NCI-H748 treated with DMSO at 0.1 percent for 48 hours (cell line): ENCODE results near the gene OPRD1.
A peak's percentile ranks its signal among the peaks of the same experiment; 100 is the strongest.

Experiments used
- DNase-seq: peaks from one replicate; lab custom pipeline; 2025; lab: John Stamatoyannopoulos, UW

OPRD1 gene

DNA sequence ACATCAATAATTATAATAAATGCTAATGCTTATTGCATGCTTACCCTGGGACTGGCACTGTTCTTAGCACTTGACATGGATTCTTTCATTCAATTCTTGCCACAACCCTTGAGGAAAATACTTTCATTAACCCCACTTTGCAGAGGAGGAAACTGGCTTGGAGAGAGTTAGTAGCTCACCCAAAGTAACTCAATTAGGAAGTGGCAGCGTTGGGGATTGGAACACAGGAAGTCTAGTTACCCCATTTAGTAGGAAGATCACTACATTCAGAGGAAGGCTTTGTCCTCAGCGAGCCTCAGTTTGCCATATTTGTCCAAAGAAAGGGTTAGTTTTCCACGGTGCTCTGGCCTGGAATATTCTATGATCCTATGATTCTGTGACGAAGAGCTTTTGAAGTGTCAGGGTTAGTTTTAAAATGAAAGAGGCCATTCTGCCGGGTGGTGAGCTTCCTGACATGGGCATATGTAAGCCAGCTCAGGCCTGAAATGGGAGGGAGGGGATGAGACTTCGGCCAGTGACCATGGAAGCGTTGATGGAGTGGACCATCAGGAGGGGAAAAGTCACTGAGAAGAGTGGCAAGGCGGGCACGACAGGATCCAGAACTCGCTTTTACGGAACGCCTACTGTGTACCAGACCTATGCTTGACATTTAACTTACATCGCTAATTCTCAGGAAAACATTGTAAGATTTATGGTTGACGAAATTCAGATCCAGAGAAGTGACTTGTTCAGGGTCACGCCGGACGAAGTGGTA is 74.2 kb downstream of the OPRD1 start:
- no peak for DNase-seq

DNA sequence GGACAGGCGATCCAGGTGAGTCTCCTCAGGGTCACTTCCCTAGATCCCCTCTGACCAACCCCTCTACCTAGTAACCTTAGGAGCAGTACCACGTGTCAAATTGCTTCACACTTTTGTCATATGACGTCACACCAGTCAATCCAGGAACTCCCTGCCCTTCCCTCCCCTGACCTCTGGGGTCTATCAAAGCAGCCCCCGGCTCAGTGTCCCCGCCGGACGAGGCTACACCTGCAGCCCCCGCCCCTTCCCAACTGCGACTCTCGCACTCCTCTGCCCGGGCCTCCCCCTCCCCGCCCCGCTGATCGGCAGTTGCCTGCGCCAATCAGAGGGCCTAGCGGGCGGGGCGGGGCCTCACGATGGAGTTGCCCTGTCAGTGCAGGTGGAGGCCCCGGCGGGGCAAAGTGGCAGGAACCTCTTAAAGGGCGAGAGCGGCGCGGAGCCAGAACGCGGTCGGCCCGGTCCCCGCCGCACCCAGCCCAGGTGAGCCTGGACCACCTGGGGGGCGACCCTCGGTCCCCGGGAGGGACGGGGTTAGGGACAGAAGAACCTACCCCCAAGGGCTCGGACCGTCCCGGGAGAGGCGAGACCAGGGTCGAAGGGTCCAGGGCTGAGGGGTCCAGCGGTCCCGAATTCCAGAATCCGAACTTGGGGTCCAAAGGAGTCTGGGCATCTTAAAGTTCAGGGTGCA is 74.9 kb downstream of the OPRD1 start:
- peak; percentile 14 for DNase-seq

DNA sequence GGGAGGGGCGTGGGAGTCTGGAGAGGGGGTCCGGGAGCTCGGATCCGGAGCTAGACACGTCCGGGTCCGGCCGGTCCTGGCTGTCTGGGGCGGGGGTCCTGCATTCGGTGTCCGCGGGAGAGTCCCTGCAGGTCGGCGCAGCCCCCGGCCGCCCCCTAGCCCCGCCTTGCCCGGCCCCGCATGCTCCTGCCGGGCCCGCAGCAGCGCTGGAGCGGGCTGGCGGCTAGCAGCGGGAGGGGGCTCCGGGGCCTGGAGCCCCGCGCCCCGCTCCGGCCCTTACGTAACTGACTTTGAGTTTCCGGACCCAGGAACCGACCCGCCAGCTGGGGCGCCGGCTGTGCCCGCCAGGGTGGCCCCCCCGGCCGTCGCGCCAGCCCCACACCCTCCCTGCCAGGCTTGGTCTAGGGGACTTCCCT is 75.5 kb downstream of the OPRD1 start:
- no peak for DNase-seq

DNA sequence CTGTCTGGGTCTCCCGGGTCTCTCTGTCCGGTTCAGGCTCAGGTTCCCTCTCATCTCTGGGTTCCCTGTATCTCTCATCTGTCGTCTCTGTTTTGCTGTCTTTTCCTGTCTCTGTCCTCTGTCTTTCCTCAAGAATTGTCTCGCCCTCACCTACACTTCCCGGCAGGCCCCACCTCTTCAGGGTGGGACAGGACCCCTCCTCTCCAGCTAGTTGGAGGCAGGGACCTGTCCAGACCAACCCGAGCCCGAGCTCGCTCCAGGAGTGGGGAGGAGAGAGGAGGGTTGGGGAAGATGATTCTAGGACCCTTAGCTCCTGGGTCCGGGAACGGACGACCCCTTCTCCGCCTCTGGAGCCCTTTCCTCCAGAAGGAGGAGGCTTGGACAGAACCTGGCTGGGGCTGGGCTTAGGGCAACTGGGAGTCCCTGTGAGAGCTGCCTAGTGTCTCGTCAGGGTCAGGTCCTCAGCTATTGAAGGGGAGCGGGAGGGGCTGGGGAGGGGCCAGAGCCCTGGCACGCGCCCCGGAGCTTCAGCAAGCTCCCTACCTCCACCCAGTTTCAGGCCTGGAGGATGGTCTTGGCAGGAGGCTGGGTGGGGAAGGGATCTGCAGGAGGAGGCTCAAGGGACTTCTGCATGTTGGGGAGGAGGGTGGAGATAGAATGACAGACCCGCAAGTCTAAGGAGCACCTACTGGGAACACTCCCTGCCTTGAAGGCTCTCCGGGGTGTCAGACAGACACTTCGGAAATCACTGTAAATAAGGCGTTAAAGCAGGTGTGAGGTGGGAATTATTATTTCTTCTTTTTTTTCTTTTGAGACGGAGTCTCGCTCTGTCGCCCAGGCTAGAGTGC is 76.1 kb downstream of the OPRD1 start:
- no peak for DNase-seq

DNA sequence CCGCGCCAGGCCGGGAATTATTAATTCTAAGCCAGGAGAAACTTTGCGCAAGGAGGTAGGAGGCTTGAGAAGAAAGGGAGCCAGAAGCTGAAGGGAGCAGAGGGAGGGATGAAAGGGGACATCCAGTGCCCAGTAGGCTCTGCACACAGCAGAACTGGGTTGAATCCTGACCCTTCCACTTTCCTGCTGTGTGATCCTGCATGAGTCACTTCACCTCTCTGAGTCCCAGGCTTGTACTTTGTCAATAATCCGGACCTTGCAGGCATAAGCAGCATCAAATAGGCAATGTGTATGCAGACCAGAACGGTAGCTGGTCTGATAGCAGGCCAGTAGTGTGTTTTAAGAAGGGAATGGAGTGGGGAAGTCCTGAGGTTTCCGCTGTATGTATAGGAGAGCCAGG is 76.9 kb downstream of the OPRD1 start:
- DNase-seq, result no peak

DNA sequence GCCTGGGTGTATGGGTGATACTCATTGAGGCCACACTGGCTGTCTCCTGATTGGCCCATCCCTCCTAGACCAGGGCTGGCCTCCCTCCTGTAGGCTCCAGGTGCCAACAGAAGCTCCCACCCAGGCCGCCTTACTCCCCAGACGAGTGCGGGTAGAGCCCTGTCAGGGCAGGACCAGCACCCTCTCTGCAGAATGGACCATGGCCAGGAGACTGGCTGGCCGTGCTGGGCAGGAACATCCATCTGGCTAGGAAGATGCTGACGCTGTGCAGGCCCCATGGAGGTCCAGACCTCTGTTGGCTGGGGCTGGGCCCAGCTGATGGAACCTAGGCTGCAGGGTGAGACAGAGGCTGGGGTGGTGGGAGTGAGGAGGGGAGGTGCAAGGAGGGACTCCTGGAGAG is 77.4 kb downstream of the OPRD1 start:
- DNase-seq, result no peak

DNA sequence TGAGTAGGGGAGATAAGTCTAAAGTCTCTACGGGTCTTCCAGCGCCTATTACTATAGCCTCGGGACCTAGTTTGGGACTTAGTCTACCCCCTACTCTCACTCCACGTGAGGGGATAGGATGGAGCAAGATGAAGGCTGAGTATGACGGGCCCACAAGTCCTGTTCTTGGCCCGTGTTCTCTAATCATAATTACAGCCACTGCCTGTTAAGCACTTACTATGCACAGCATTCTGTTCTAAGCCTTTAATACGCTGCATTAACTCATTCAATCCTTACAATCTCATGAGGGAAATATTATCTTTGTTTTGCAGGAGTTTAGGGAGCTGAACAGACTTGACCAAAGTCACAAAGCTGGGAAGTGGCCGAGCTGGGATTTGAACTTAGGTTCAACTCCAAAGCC is 78.5 kb downstream of the OPRD1 start:
- no peak for DNase-seq

DNA sequence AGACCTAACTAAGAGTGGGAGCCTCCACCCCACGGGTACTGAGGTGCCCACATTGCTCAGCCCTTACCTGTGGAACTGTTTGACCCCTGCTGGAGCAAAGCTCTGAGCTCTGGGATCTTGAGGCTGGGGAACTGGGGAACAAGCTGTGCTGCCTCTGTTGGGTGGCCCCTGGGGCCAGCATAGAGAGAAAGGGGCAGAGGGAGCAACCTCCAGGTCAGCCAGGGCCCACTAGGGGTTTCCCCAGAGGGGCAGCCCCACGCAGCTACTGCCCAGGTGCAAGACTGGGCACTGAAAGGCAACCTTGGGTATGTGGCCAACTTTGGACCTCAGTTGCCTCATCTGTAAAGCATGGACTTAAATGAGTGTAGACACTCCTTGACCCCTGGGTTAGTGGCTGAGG is 78.9 kb downstream of the OPRD1 start:
- DNase-seq, result no peak

DNA sequence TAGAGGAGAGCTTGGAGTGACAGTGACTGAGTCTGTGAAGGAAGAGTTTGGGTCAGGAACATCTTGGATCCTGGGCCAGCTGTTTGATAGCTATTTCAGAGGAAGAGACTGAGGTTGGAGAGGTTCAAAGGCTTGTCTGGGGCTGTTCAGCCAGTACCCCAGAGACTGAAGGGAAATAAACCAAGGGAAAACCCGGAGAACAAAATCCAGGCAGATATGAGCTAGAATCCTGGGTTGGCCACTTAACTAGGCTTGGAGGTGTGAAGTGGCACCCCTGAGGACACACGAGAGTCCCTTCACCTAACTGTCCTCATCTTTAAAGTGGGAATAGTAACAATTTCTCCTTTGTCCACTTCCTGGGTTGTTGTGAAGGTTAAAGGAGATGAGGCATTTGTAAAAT is 79.3 kb downstream of the OPRD1 start:
- DNase-seq, result no peak

DNA sequence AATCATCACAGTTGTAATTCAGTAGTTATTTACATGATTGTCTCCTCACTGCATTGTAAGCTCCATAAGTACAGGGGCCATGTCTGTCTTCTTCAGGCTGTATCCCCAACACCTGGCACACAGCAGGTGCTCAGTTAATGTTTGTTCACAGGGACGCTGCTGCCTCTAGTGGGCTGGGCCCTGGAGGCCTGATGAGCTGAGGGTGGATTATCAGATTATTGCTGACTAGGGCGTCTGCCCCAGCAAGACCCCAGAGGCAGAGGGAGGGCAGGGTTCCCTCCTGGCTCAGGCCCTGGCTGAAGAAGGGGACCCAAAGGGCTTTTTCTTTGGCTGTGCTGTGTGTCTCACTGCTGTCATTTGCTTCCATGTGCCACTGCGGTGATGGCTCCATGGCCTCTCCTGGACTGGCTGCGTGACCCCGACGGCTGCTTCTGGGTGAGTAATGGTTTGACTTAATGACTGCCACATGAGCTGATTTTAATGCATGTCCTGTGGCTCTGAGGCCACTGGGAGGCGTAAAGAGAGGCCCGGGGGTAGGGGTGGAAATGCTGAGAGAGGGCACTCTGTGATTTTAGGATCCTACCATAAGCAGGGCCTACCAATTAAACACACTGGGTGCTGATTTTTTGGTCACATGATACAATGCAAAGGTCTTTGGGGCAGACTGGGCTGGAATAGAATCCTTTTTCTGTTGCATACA is 81.6 kb downstream of the OPRD1 start:
- no peak for DNase-seq

DNA sequence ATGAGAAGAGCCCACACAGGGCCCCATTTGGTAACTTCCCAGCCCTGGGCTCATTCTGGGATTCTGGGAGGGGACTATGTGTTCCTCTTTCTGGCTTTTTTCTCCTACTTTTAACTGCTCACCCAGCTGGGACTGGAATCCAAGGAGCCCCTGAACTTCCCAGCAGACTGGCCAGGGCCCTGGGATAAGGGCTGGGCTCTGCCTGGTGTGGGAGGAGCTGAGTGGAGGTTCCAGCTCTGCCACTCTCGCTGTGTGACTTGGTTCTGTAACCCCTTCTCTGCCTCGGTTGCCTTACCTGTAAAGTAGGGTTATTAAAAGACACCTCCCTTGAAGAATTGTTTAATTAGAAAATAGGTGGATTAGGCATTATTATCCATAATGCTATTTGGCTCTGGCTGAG is 82.8 kb downstream of the OPRD1 start:
- DNase-seq, result no peak

DNA sequence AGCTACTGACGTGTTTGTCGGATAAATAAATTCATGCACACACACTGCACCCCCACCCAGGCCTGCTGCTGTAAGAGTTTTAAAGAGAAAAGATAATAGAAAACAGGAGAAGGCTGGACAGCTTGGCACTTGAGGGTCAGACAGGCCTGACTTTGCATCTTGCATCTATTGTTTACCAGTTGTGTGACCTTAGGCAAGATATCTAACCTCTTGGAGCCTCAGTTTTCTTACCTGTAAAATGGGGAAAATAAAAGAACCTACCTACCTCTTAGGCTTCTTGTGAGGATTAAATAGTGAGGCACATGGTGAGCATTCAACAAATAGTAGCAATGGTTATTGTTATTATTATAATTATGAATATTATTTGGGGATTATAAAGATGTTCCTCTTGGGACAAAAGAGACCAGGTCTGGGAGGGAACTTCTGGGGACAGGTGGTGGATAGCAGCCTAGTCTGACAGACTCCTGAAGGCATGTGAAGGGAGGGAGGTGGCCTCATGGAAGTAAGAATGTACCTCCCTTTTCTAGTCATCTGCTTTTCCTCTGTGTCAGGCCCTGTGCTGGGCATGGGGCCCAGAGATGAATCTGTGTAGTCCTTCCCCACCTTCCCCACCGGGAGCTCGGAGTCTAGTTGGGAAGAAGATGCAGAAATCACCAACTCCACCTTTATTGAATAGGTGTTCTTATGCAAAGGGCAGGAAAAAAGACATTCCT is 84.1 kb downstream of the OPRD1 start:
- DNase-seq, result no peak

DNA sequence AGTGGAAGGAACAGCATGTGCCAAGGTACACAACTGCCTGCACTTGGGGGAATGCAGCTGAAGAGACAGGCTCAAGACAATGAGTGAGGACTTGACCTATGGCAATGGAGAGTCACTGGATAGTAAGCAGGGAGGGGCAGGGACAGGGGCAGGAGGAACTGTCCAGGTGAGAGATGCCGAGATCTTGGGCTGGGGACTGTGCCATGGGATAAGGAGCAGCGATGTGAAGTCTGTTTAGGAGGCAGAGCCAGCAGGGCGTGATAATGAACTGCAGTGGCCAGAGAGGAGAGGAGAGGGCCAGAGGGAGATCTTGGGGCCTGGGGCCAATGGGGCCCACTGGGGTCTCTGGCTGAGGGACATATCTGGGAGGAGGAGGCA is 84.6 kb downstream of the OPRD1 start:
- no peak for DNase-seq

DNA sequence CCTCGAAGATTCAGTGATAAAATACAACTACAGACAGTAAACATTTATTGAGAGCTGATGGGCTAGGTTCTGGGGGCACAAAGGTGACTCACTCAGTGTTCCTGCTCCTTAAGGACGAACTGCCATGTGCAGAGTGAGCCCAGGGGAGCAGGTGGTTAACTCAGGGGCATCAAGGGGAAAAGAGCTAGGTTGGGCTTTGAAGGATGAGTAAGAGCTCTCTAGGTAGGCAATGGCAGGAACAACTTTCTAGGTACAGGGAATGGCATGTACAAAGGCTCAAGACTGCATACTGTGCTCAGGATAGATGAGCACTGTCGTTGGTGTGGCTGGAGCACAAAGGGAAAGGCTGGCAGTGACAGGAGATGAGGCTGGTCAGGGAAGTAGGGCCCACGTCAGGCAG is 85.8 kb downstream of the OPRD1 start:
- DNase-seq, result no peak

DNA sequence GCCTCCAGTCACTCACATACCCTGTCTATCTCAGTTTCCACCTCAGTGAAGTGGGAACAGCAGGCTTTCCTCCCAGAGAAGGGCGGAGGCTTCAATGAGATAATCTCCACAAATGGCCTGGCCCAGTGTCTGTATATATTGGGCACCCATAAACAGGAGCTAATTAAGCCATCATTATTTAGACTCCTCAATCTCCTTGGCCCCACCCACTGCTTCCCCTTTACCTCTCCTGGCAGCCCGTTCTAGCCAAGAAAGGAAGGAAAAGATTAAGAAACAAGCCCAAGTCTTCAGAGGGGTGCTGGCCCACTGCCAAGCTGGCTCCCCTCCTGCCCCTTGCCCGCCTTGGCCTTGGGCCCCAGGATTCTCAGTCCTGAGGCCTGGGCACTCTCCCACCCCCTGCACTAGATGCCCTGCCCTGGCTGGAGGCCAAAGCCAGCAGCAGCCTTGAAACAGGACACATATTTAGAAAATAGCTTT is 86.5 kb downstream of the OPRD1 start:
- no peak for DNase-seq

DNA sequence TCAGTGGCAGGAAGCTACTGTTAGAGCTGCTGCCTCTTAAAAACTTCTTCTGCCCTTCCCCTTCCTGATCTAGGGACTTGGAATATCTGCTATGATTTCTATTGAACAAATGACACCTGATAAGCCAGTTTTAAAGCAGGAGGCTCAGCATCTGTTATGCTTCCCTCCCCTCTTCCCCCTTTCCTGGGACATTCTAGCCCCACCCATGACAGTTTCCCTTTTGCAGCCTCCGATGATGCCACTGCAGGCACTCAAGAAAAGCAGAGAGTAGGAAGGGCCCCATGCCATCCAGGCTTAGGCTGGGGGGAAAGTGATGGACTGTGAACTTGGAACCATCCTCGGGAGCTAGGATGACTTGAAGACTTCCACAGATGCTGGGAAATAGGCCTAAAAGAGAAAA is 87.3 kb downstream of the OPRD1 start:
- no peak for DNase-seq

DNA sequence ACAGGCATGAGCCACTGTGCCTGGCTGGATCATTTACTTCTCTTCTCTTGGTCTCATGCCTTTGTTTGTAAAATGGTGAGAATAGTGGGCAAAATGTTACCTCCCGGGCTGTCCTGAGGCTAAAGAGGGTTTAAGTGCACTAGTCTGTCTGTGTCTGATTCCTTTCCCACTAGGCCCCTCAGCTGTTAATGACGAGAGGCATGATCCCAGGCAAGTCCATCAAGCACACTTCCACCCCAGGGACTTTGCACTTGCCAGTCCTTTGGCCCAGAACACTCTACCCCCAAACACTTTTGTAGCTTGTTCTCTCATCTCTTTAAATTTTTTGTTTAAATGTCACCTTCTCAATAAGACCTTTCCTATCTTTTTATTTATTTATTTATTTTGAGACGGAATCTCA is 88.6 kb downstream of the OPRD1 start:
- DNase-seq, result no peak

DNA sequence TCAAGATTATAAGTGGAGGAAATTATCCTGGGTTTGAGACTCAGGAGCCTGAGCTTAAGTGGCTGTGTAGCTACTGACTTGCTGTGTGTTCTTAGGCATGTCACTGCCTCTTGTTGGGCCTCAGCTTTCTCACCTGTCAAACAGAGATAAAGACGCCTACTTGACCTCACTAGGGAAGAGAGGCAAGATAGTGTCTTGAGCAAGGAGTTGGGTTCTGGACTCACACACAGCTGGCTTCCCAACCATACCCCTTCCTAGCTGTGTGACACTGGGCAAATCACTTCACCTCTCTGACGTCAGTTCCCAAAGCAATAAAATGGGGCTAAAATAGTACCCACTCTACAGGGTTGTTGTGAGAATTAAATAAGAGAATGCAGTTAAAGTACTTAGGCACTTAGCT is 90.8 kb downstream of the OPRD1 start:
- no peak for DNase-seq

DNA sequence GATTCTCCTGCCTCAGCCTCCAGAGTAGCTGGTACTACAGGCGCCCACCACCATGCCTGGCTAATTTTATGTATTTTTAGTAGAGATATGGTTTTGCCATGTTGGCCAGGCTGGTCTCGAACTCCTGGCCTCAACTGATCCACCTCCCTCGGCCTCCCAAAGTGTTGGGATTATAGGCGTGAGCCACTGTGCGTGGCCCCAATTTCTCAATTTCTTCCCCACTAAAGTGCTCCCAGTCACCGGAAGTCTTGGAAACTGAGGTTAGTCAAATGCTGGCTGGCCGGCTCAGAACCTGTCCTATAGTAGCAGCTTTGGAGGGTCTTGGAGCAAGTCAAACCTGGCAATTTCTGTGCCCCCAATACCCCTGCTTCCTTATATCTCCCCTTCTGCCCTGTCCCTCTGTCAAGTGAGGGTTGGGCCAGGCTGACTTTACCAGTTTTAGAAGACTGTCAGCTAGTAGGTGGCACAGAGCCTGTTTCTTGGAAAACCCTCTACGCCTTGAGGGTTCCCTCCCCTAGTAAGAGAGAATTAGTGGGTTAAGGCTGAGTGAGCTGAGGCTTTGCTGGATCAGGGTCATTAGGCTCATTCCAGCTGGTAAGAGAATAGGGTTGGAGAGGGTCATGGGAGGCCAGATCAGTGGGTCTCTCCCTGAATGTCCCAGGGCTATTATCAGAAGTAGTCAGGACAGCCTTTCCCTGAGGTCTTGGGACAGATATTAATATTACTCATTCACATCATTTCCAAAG is 94.1 kb downstream of the OPRD1 start:
- DNase-seq, result no peak

DNA sequence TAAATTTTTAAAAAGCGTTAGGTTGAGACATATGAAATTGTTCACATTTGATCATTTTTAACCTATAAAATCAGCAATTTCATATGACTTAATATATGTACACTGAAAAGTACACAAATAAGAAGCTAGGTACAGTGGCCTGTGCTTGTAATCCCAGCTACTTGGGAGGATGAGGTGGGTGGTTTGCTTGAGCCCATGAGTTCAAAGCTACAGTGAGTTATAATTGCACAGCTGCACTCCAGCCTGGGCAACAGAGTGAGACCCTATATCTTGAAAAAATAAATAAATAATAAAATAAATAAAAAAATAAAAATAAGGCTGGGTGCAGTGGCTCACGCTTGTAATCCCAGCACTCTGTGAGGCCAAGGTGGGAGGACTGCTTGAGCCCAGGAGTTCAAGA is 97.2 kb downstream of the OPRD1 start:
- DNase-seq, result no peak
